ENCODE results near the gene EME2. TPM values are rescaled to one million over a fixed set of nuclear protein-coding genes. Genes with fewer than 3 reads are reported as not detected.

EME2 gene
- total RNA-seq, 4 donors from 2014 or later, result 12.8 to 31.8 (median 22.0) TPM

- peaks cover 17 to 21% of the 10 kb centered on the region in 2 donors for H3K36me3 ChIP-seq
- TF ChIP-seq POLR2A (IDR thresholded peaks at IDR 0.05) (no peak), CTCF (IDR thresholded peaks at IDR 0.05) (no peak)
- H3K4me3 ChIP-seq (replicated peaks in 1 of 3), result no peak overlapping the region
- no peak for DNase-seq
- no peaks in the 10 kb centered on the region for H3K27me3 ChIP-seq
- 92% methylated on average over 42 of the region's 44 CpGs; no CpG with 5 or more reads in 1 of the 2 donors for WGBS, 2 donors
- H3K27ac ChIP-seq, result no peak overlapping the region
- H3K9me3 ChIP-seq, result no peaks in the 10 kb centered on the region
- peaks cover 11 to 12% of the 10 kb centered on the region in 2 donors for H3K4me1 ChIP-seq
- intact Hi-C loops (cut with DNase I), result no loop called here
Observed at GRCh38 chr16:1790611-1791255, 18.1 kb downstream of the EME2 start.

GRCh38 chr16:1791256-1791942 lies 18.8 kb downstream of the EME2 start:
- peaks cover 17 to 21% of the 10 kb centered on the region in 2 donors for H3K36me3 ChIP-seq
- H3K27me3 ChIP-seq, result no peaks in the 10 kb centered on the region
- TF ChIP-seq CTCF (IDR thresholded peaks at IDR 0.05), result no peak
- TF ChIP-seq POLR2A (IDR thresholded peaks at IDR 0.05), result no peak
- H3K4me3 ChIP-seq (replicated peaks in 1 of 3), result no peak overlapping the region
- H3K9me3 ChIP-seq, result no peaks in the 10 kb centered on the region
- peaks cover 11 to 12% of the 10 kb centered on the region in 2 donors for H3K4me1 ChIP-seq
- no peak overlapping the region for H3K27ac ChIP-seq
- WGBS, 2 donors, result 94 to 100% methylated on average over 5 to 19 of the region's 53 CpGs
- DNase-seq, result no peak
- intact Hi-C loops (cut with DNase I), result no loop called here

GRCh38 chr16:1791943-1792812 lies 19.6 kb downstream of the EME2 start:
- Histone ChIP-seq H3K4me3 (replicated peaks in 1 of 3) (no peak overlapping the region), H3K27me3 (no peaks in the 10 kb centered on the region), H3K27ac (no peak overlapping the region), H3K9me3 (no peaks in the 10 kb centered on the region), H3K36me3 (peaks cover 15 to 17% of the 10 kb centered on the region in 2 donors), H3K4me1 (peaks cover 11 to 12% of the 10 kb centered on the region in 2 donors)
- no peak for TF ChIP-seq CTCF (IDR thresholded peaks at IDR 0.05)
- TF ChIP-seq POLR2A (IDR thresholded peaks at IDR 0.05), result no peak
- intact Hi-C loops (cut with DNase I), result no loop called here
- 87% methylated on average over 20 of the region's 59 CpGs; no CpG with 5 or more reads in 1 of the 2 donors for WGBS, 2 donors
- no peak for DNase-seq

- no peaks in the 10 kb centered on the region for H3K27me3 ChIP-seq
- no peak overlapping the region for H3K27ac ChIP-seq
- TF ChIP-seq POLR2A (IDR thresholded peaks at IDR 0.05) (no peak), CTCF (IDR thresholded peaks at IDR 0.05) (no peak)
- peaks cover 12 to 15% of the 10 kb centered on the region in 2 donors for H3K36me3 ChIP-seq
- intact Hi-C loops (cut with DNase I), result no loop called here
- WGBS, 2 donors, result 82 to 93% methylated on average over 2 to 11 of the region's 33 CpGs
- H3K9me3 ChIP-seq, result no peaks in the 10 kb centered on the region
- H3K4me1 ChIP-seq, result peaks cover 11 to 12% of the 10 kb centered on the region in 2 donors
- no peak overlapping the region for H3K4me3 ChIP-seq (replicated peaks in 1 of 3)
- no peak for DNase-seq
Observed at GRCh38 chr16:1792836-1793577, 20.4 kb downstream of the EME2 start.

All from thyroid gland (tissue), 4 donors.